GM12875 (cell line): Measurements from ENCODE around the gene OSER1.

Experiments used
- H3K4me3 ChIP-seq: one replicate; pipeline ENCODE4 v1.5.1; 2011; ENCODE audit warnings: low read depth, low read length, control low read depth
- CTCF ChIP-seq: IDR thresholded peaks from 2 replicates; pipeline ENCODE4 v1.5.1; 2011; ENCODE audit warnings: low read depth, mild to moderate bottlenecking, control low read depth, inconsistent platforms, low read length, moderate library complexity, borderline replicate concordance; ENCODE audit not compliant: insufficient read depth

Gene OSER1

GRCh38 chr20:44188752-44189151 lies 21.8 kb downstream of the OSER1 start:
- no peak for TF ChIP-seq CTCF
- H3K4me3 ChIP-seq, result no peak overlapping the region

GRCh38 chr20:44187772-44188709 lies 22.5 kb downstream of the OSER1 start:
- no peak overlapping the region for H3K4me3 ChIP-seq
- no peak for TF ChIP-seq CTCF

DNA sequence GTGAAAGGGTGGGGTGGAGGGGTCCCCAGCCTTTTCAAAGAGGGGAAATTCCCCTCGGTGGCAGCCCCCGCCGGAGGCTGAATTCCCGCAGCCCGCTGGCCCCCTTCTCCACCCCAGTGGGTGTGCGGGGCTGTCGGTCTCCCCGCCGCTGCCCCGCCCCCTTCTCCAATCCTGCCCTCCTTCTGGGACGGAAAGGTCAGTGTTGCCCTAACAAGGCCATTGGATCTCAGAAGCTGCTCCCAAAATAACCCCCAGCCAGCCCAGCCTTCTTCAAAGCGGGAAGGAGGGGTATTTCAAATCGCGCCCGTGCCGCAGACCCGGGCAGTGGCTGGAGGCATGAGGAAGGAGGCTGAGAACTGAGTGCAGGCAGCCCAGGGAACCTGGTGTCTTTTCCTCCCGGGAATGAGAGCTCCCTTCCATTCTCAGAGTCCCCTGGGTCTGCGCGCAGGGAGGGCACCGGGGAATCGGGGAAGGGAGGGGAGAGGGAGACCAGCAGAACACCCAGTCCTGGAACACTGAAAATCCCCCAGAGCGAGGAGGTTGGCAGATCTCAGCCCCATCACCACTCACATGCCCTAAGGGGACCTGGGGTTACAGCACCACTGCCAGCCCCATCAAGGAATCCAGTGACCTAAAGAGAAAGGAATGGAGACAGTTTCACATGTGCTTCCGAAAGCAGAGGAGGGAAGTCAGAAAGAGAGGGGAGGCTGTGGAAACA lies 23.4 kb downstream of the OSER1 start, which contains the start of gene JPH2:
Gene JPH2 (minus strand): TSS at position 135 of the 718 bp plus-strand sequence. CDS start 483 bp downstream, outside the sequence.
- TF ChIP-seq CTCF, result no peak
- no peak within 1 kb of the TSS for H3K4me3 ChIP-seq

DNA sequence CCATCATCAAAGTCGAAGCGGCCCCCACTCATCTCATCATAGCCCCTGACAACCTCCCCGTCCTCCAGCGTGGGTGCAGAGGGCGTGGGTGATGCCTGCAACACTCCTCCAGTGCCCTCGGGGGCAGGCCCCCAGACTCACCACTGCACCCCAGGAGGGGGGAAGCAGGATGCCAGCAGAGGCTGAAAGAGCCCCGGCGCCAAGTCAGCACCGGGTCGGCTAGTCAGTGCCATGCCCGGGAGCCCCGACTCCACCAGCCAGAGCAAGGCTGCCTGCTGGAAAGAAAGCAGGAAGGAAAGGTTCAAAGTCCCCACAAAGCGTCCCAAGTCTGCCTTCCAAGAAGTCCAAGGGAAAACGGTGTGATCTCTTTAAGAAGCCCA lies 23.9 kb downstream of the OSER1 start:
- no peak overlapping the region for H3K4me3 ChIP-seq
- no peak for TF ChIP-seq CTCF

- no peak for TF ChIP-seq CTCF
- no peak overlapping the region for H3K4me3 ChIP-seq
These were observed 24.4 kb downstream of the OSER1 start for GRCh38 chr20:44186201-44186600.

DNA sequence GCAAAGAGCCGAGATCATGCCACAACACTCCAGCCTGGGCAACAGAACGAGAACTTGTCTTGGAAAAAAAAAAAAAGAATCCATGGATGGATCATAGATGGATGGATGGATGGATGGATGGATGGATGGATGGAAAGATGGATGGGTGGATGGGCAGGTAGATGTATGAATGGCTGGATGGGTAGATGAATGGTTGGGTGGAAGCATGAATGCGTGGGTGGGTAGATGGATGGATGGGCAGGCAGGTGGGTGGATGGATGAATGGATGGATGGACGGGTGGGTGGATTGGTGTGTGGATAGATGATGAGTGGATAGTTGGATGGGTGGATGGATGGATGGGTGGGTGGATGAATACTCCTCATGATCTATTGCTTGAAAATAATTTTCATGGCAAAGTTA lies 25.0 kb downstream of the OSER1 start:
- no peak for TF ChIP-seq CTCF
- no peak overlapping the region for H3K4me3 ChIP-seq
